ENCODE results near the gene PDZRN4.
"Not testable (repeated sequence)": the region's sequence is repeated elsewhere in the genome, so short reads cannot be mapped to it uniquely, and the experiment has no call there.

The PDZRN4 gene

DNA sequence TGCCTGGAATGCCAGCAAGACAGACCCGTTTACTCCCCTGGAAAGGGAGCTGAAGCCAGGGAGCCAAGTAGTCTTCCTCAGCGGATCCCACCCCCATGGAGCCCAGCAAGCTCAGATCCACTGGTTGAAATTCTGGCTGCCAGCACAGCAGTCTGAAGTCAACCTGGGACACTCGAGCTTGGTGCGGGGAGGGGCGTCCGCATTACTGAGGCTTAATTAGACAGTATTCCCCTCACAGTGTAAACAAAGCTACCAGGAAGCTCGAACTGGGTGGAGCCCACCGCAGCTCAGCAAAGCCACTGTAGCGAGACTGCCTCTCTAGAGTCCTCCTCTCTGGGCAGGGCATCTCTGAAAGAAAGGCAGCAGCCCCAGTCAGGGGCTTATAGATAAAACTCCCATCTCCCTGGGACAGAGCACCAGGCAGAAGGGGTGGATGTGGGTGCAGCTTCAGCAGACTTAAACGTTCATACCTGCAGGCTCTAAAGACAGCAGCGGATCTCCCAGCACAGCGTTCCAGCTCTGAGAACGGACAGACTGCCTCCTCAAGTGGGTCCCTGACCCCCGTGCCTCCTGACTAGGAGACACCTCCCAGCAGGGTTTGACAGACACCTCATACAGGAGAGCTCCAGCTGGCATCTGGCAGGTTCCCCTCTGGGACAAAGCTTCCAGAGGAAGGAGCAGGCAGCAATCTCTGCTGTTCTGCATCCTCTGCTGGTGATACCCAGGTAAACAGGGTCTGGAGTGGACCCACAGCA is 92.4 kb downstream of the PDZRN4 start:
- DNase-seq (ENCODE audit: low read depth in 2 of 2), result not testable (repeated sequence)

DNA sequence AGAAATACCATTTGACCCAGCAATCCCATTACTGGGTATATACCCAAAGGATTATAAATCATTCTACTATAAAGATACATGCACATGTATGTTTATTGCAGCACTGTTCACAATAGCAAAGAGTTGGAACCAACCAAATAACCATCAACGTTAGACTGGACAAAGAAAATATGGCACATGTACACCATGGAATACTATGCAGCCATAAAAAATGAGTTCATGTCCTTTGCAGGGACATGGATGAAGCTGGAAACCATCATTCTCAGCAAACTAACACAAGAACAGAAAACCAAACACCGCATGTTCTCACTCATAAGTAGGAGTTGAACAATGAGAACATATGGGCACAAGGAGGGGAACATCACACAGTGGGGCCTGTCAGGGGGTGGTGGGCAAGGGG is 97.3 kb downstream of the PDZRN4 start:
- not testable (repeated sequence) for DNase-seq (ENCODE audit: low read depth in 2 of 2)

DNA sequence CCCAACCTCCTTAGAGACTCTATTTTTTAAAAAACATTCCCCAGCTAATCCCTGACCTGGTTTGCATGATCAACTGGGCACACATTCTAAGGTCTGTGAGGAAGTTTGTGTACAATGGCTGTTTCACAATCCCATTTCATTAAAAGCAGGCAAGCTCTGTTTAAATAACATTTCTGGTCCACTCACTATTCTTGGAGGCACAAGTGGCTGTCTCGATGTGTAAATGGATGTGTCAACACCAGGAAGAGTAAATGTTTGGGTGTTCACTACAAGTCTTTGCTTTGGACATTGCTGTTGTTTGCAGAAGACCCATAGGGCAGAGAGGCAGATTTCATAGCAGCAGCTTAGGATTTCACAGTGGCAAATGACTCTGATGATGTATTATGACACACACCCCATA is 98.3 kb downstream of the PDZRN4 start:
- DNase-seq (ENCODE audit: low read depth in 2 of 2), result no peak

DNA sequence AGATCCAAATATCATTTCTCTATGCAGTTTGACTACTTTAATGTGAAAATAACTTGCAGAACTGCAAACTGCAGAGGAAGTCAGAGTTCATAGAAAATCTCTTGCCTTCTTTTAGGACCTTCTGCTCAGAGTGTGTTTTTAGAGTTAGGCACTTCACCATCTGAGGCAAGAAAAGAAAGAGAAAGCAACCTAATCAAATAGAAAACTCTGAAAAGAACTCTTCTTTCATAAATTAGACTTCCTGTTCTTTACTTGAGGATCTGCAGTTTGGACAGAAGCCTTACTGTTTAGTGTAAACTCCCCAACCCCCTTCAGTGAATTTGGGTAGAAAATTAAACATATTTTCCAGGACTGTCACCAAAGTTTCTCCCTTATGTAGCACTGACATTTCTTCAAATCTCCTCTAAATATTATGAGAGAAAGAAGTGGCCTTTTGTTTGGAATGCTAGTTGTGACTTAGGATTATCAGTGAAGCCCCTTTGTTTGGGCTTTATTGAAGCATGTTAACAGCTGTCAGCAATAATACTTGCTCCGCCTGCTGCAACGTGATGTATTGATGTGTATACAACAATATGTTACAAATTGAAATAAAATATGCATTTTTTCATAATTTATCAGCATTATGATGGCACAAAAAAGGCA is 99.5 kb downstream of the PDZRN4 start:
- no peak for DNase-seq (ENCODE audit: low read depth in 2 of 2)

DNA sequence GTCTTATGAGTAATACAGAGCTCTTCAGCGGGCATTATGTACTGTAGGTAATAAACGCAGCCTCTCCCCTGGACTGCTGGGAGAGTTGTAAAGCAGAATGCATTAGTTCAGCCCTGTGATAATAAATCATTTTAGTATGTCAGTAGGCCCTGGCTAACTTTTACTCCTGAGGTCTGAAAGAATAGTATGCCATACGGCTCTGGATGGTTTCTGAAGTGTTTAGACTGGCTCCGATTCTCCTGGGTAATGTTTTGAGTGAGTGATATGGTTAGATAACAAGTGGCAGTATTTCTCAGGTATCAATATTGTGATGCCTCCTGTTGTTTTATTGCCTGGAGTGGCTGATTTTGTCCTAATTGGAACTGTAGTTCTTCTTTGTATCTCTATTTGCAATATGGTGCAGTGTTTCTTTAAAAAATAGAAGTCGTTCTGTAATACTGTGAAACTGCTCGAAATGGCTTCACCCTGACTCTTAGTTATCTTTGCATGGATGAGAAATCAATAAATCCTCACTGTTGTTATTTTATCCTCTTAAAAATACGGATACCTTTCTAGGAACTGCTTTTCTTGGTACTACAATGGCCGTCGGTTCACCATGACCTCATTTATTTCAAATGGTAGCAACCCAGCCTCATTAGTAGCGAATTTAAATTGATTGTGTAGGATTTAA is 100.2 kb downstream of the PDZRN4 start:
- no peak for DNase-seq (ENCODE audit: low read depth in 2 of 2)

GRCh38 chr12:41289501-41289900 is 101.4 kb downstream of the PDZRN4 start:
- DNase-seq (ENCODE audit: low read depth in 2 of 2), result no peak

DNA sequence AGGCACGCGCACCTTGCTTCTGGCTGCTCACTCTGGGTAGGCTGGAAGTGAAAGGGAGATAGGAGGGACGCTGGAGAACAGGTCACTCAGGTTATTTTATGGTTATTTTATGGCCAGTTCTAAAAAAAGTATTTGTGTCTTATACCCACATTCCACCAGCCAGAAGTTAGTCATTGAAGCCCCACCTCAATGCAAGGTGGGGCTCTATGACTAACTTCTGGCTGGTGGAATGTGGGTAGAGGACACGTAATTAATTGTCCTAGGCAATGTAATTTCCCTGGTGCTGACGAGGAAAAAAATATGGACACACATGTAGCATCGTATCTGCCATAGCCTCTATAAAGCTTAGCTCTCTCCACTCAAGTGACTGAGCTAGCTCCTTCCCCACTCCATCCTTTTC is 104.9 kb downstream of the PDZRN4 start:
- DNase-seq (ENCODE audit: low read depth in 2 of 2), result no peak

DNA sequence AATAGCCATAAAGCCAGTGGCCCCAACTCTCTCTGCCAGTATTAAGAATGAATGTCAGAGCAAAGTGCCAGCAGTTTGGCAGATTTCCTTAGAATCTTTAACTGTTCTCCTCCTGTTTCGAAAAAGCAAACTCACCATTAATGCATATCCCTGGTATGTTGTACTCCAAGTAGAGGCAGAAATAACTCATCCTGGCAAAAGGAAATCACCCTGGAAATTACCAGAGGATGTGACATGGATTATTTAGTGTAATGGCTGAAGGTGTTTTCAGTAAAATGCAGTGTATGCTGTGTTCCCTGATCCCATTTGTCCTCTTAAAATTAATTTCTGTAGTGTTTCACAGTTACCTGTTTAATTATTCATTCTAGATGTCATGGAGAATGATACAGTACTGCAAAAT is 105.3 kb downstream of the PDZRN4 start:
- no peak for DNase-seq (ENCODE audit: low read depth in 2 of 2)

DNA sequence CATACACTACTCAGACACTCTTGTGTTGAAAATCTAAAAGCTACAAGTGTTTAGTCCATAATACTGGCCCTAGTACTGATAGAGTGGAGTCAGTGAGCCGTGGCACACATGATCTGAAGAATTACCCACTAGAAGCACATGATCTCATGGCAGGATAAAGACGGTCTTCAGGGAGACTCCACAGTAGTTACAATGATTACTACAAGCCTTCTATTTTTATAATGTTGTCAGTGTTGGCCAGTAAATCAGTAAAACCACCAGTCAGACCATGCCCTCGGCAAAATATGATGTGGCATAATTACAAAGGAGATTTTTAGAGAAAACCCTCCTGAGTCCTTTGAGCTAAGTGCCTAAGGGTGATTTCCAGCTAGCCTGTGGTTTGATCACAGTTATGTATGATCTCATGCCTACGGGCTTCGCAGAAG is 114.9 kb downstream of the PDZRN4 start:
- DNase-seq (ENCODE audit: low read depth in 2 of 2), result no peak

DNA sequence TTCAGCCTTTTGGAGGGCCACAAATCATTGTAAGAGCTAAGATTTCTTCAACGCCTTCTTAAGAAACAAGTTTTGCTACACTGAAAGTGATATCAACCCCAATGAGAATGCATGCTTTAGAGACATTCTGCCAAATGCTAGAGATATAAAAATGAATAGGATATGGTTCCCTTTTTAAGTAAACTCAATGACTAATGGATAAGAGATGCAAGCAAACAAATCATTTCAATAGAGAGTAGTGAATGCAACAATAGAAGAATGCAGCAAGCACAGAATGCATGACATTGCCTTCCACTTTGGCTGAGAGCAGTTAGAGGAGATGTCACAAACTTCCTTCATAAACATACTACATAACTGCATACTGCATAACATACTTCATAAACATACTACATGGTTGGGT is 116.4 kb downstream of the PDZRN4 start:
- DNase-seq (ENCODE audit: low read depth in 2 of 2), result no peak

GRCh38 chr12:41310367-41310766 is 122.2 kb downstream of the PDZRN4 start:
- DNase-seq (ENCODE audit: low read depth in 2 of 2), result no peak

GRCh38 chr12:41311883-41312282 is 123.8 kb downstream of the PDZRN4 start:
- DNase-seq (ENCODE audit: low read depth in 2 of 2), result no peak

- DNase-seq (ENCODE audit: low read depth in 2 of 2), result not testable (repeated sequence)
These were observed 124.3 kb downstream of the PDZRN4 start for GRCh38 chr12:41312451-41312850.

DNA sequence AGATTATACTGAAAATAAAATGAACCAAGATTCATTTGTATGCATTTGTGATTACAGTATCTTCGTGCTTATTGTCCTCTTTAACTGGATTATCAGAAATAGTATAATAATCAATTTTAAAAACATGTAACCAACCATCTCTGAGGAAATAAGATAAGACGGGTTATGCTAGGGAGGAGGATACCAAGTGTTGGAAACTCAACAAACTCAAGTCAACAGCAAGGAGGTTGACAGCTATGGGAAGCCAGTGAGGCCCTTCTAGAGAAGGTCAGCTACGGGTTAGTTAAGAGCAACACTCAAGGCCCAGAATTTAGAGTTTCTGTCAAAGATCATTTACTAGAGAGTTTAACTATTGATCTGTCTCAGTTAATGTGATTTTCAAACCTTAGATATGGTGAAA is 137.2 kb downstream of the PDZRN4 start:
- DNase-seq (ENCODE audit: low read depth in 2 of 2), result no peak

DNA sequence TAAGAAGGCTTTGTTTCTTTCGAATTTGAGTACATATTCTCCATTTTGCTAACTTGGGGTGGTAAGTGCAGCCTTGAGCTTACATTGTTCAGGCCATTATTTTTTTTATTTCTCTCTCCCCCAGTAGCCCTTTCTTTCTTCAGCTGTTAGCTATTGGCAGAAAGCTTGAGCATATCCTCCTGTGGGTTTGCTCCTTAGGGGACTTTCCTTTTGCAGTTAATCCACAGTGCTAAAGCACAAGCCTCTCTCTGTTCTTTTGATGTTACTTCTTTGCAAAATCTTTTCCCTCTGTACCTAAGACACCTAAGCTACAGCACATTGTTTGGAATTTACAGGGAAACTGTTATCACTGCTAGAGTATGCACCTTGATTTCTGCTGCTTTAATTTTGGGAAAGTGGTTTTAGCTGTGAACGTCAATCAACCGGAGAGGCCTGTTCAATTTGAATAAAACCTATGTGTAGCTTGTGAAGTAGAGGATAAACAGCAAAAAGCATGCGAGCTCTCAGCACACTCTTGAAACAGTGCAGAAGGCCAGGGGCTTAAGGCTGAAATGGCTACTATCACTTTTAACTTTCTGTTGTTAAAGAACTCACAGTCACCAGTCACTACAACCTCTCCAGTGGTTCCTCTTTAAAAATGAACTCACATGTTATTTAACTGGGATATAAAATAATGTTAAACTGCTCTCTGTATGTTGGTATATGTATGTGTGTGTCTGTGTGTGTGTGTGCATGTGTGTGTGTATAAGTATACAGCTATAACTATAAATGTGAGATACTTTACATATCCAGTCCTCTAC is 139.2 kb downstream of the PDZRN4 start:
- no peak for DNase-seq (ENCODE audit: low read depth in 2 of 2)

DNA sequence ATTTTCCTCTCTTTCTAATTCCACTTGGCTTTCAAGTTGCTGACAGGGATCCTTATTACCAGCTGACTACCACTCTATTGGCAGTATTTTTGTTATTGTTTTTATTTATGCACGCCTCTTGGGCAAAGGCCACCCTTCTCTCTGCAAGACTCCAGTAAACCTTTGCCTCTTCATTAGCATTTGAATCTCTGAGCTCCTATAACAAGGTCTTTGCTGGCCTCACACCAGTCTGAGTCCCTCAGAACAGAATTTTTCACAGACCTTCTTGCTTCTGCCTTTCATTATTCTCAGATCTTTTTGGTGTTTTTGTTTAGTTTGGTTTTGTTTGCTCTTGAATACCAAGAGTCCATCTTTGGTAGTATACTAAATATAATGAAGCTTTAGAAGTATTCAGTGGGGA is 145.9 kb downstream of the PDZRN4 start:
- no peak for DNase-seq (ENCODE audit: low read depth in 2 of 2)

DNA sequence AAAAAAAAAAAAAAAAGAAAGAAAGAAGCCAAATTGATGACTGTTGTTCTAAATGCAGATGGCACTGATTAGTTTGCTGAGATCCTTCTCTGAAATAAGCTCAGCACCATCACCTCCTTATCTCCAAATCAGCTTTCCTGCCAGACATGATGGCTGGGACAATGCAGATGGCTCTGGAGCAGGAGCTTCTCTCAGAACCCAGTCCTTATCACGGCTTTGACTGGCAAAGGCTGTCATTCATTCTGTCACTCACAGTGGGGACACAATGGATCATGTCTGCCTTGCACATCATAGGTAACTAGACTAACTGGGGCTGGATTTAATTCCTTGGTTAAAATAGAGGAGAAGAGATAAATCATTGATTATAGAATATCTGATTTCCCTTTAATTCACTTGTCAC is 146.3 kb downstream of the PDZRN4 start:
- no peak for DNase-seq (ENCODE audit: low read depth in 2 of 2)

- no peak for DNase-seq (ENCODE audit: low read depth in 2 of 2)
These were observed 148.0 kb downstream of the PDZRN4 start for GRCh38 chr12:41336041-41336549.

- DNase-seq (ENCODE audit: low read depth in 2 of 2), result no peak
These were observed 151.7 kb downstream of the PDZRN4 start for GRCh38 chr12:41339784-41340183.

DNA sequence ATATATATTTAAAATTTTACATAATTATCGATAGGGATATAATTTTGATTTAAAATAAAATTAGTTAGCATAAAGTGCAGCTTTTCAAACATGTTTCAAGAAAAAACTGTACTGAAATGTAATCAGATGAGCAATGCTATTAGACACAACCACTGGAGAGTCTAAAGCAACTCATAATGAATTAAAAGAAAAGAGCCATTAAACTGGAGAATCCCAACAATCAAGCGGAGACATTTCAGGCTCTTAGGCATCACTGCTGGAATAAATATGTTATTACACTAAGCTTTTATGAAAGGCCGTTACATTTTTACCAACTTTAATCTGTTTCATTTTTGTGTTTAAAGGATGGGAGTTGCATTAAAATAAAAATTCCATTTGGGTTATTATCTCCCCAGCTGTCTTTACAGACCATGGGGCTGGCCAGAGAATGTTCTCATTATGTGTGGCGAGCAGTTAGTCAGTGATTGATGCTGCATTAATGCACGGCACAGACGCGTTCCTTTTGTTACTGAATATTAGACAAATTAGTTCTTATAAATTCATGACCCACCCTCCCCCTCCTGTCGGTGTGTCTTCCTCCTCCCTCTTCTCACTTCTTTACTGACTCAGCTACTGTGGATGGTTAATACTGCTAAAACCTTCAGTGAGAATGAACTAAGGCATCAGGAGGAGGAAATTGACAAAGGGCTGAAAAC is 156.8 kb downstream of the PDZRN4 start:
- no peak for DNase-seq (ENCODE audit: low read depth in 2 of 2)

DNA sequence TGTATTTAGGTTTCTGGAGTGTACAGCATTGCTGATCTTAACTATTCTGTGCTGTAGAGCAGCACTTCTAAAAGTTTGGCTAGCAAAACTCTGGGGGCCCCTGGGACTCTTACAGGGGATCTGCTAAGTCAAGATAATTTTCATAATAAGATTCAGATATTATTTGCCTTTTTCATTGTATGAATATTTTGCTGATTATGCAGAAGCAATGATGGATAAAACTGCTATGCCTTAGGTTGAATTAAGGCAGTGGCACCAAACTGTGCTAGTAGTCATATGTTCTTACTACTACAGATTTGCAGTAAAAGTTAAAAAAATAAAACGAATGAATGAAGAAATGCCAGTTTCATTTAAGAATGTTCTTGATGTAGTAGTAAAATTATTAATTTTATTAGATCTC is 160.1 kb downstream of the PDZRN4 start:
- no peak for DNase-seq (ENCODE audit: low read depth in 2 of 2)
